Cardiac muscle cell (in vitro differentiated cells and primary cell): Measurements from ENCODE around the gene FSD2. TPM values are rescaled to one million over a fixed set of nuclear protein-coding genes. Genes with fewer than 3 reads are reported as not detected.

Experiments used
- DNase-seq, 2 donors: peaks; one replicate each; pipeline versions ENCODE4 v3.0.0 to v3.0.0-alpha.2; 2010 to 2017; ENCODE audit warnings: low read depth in 1 of 2, low spot score in 1 of 2
- H3K27ac ChIP-seq: fragments of 200-600 bp; sonication (generic); 2 replicates; pipeline ENCODE4 v1.5.1; 2016
- H3K27me3 ChIP-seq: fragments of 200-600 bp; sonication (generic); 2 replicates; pipeline ENCODE4 v1.6.0; 2016; ENCODE audit warnings: control low read depth
- H3K36me3 ChIP-seq: fragments of 200-600 bp; sonication (generic); 2 replicates; pipeline ENCODE4 v1.5.1; 2016; ENCODE audit warnings: control low read depth
- H3K4me1 ChIP-seq: fragments of 200-600 bp; sonication (generic); 2 replicates; pipeline ENCODE4 v1.8.1; 2017; ENCODE audit warnings: low read depth, mild to moderate bottlenecking, mixed run types
- H3K4me3 ChIP-seq: fragments of 200-600 bp; sonication (generic); 2 replicates; pipeline ENCODE4 v1.5.1; 2016; ENCODE audit warnings: mild to moderate bottlenecking
- H3K9me3 ChIP-seq: fragments of 200-600 bp; sonication (generic); 2 replicates; pipeline ENCODE4 v1.5.1; 2017; ENCODE audit warnings: low read depth, mild to moderate bottlenecking, control low read depth
- polyA plus RNA-seq: library from polyadenylated mRNA; unstranded; fragments of >200 nt; fragmentation: Nextera tagmentation; extraction: Ambion mirVana; gene quantifications from 2 replicates; pipeline ENCODE4 v1.2.1, GENCODE V29; 2016
- total RNA-seq: library from RNA; depleted of rRNA; stranded (reverse); fragments of >200 nt; gene quantifications from 2 replicates; pipeline ENCODE4 v1.2.3, GENCODE V29; 2016
- TF ChIP-seq, protein P1 (sequence below): IDR thresholded peaks from 2 replicates; pipeline ENCODE4 v1.5.1; 2012; ENCODE audit warnings: low read depth, mild to moderate bottlenecking, low read length

The FSD2 gene
- total and polyA plus RNA-seq, 2 experiments from 2014 or later = 14.9 to 44.9 TPM

DNA sequence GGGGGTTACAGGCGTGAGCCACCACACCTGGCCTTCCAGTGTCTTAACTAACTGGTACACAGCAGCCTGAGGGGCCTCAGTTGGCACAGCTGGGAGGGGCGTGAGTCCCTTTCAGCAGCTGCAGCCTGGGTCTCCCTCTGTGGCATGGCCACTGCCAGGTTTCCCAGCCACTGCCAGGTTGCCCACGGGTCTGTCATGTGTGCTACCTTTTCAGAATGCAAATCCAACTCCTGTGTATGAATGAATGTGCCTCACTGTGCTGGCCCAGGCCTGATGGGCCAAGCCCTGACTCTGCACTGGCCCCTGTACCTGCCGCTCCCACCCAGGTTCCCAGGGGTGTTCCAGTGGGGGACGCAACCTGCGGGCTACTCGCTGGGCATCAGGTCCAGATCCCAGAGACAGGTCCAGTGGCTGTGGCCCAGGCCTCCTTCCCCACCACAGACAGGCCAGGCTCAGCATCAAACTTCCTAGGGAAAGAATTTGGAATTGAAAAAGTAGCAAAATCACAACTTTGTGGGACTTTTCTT, 29.6 kb upstream of the FSD2 start:
- no peaks in the 10 kb centered on the region for H3K4me1 ChIP-seq
- no peak overlapping the region for H3K4me3 ChIP-seq
- H3K27ac ChIP-seq = no peak overlapping the region
- no peaks in the 10 kb centered on the region for H3K9me3 ChIP-seq
- TF ChIP-seq, protein P1, sequence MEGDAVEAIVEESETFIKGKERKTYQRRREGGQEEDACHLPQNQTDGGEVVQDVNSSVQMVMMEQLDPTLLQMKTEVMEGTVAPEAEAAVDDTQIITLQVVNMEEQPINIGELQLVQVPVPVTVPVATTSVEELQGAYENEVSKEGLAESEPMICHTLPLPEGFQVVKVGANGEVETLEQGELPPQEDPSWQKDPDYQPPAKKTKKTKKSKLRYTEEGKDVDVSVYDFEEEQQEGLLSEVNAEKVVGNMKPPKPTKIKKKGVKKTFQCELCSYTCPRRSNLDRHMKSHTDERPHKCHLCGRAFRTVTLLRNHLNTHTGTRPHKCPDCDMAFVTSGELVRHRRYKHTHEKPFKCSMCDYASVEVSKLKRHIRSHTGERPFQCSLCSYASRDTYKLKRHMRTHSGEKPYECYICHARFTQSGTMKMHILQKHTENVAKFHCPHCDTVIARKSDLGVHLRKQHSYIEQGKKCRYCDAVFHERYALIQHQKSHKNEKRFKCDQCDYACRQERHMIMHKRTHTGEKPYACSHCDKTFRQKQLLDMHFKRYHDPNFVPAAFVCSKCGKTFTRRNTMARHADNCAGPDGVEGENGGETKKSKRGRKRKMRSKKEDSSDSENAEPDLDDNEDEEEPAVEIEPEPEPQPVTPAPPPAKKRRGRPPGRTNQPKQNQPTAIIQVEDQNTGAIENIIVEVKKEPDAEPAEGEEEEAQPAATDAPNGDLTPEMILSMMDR = no peak
- H3K27me3 ChIP-seq = no peaks in the 10 kb centered on the region
- DNase-seq = no peak
- H3K36me3 ChIP-seq = peaks cover 42% of the 10 kb centered on the region

DNA sequence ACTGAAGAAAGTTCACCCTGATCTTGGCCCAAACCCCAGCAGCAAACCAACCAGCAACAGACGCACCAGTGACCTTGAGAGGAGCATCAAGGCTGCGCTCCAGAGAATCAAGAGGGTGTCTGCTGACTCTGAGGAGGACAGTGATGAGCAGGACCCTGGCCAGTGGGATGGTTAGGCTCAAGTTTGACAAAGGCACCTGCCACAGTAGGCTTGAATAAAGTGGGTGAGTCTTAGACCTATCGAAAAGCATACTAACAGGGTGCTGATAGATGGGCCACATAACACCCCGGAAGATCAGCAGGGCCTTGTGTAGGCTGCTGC, 27.5 kb upstream of the FSD2 start:
- no peaks in the 10 kb centered on the region for H3K9me3 ChIP-seq
- no peak for DNase-seq
- TF ChIP-seq, protein P1 = no peak
- peaks cover 56% of the 10 kb centered on the region for H3K36me3 ChIP-seq
- no peak overlapping the region for H3K27ac ChIP-seq
- no peak overlapping the region for H3K4me3 ChIP-seq
- H3K4me1 ChIP-seq = no peaks in the 10 kb centered on the region
- no peaks in the 10 kb centered on the region for H3K27me3 ChIP-seq

- Histone ChIP-seq H3K4me1 (no peaks in the 10 kb centered on the region), H3K27me3 (no peaks in the 10 kb centered on the region), H3K9me3 (no peaks in the 10 kb centered on the region), H3K27ac (no peak overlapping the region), H3K4me3 (no peak overlapping the region), H3K36me3 (peaks cover 61% of the 10 kb centered on the region)
- TF ChIP-seq, protein P1 = no peak
- peak in 1 of 2 donors; percentile 77 for DNase-seq
These were observed 26.9 kb upstream of the FSD2 start for GRCh38 chr15:82832601-82833361.

DNA sequence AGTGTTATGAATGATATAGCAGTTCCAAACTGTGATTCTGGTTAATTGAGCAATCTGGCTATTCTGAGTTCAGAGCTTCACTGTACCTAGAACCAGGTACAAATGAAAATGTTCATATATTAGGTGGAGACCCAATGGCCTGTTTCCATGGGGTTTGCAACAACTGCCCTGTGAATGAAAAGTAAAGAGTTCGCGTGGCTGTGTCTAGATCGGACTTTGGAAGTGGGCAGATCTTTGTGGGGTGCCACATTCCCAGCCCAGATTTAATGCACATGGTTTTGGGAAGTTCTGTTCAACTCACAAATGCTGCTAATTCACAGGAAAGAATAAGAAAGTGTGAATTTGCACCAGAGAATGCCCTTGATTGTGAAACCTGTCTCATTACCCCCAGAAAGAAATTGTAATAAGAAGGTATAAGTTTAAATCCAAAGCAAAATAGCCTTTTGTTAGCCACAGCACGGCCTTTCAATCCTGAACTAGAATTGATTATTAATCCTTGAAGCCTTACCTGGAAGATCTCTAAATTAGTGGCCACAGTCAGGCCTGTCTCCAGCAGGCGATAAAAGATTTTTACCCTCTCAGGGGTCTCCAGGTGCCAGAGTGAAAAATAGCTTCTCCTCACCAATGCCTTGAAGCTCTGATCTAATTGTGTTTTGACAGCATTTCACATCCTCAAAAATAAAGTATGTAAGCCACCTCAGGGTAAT, 26.2 kb upstream of the FSD2 start:
- Histone ChIP-seq H3K36me3 (peaks cover 67% of the 10 kb centered on the region), H3K27me3 (no peaks in the 10 kb centered on the region), H3K4me1 (no peaks in the 10 kb centered on the region), H3K27ac (peak overlapping the region; percentile 18), H3K4me3 (no peak overlapping the region), H3K9me3 (no peaks in the 10 kb centered on the region)
- no peak for DNase-seq
- TF ChIP-seq, protein P1 = no peak

GRCh38 chr15:82830427-82831173, 24.7 kb upstream of the FSD2 start:
- H3K36me3 ChIP-seq = peaks cover 78% of the 10 kb centered on the region
- TF ChIP-seq, protein P1 = no peak
- no peak for DNase-seq
- no peak overlapping the region for H3K27ac ChIP-seq
- no peaks in the 10 kb centered on the region for H3K4me1 ChIP-seq
- H3K4me3 ChIP-seq = no peak overlapping the region
- no peaks in the 10 kb centered on the region for H3K27me3 ChIP-seq
- H3K9me3 ChIP-seq = no peaks in the 10 kb centered on the region
